ENCODE measurements around the gene AP2A2.

The AP2A2 gene

DNA sequence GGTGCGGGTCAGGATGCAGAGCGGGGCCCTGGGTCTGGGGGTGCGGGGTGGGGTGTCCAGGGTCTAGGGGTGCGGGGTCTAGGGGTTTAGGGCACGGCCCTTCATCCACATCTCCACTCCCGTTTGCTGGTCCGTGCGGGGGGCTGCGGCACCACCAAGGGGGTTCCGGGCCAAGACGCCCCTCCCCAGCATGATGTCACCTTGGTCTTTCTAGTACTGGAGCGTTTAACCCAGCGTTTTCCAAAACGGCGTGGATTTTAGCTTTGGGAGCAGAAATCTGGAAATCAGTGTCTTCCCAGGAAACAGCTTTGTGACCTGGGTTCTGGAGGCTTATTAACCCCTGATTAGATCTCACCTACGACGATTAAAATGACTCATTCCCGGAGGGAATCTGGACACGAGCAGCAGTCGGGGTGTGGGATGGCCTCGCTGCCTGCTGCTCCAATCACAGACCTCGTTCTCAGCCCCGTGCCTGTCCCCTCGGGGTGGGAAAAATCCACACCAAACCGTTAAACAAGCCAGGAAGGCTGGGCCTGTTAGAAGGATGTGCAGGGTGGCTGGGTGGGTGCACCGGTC is 759 bp downstream of the AP2A2 start:
- DNase-seq = peak; percentile 9

DNA sequence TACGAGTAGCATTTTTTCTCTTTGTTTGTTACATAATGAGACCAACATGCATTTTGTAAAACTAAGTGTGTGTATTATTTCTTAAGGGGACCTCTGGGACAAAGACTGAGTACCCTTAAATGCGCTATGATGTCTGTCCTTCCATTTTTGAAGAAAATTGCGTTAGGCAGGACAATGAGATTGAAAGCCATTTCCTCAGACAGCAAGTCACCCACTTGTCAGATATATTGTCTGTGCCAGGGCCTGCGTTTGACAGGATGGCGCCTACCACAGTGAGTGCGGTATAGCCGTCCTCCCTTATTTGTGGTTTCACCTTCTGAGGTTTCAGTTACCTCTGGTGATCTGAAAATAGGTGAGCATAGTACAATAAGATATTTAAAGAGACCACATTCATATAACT is 2.2 kb downstream of the AP2A2 start:
- peak; percentile 68 for DNase-seq

DNA sequence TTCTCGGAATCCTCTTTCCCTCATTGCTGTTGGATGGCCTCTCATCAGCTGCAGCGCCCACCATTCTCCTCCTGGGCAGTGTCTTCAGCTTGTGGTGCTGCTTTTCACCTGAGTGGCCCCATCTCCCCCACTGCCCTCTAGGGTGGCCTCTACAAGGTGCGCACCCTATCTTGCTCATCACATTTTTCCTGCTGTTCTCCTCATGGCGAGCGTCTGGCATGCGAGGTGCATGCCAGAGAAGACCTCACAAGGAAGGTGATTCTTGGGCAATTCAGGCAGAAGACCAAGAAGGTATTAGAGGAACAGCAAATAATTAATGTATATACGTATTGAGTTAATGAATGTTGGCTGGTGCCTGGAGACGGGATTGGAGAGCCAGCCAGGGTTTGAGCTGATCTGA is 3.1 kb downstream of the AP2A2 start:
- DNase-seq = no peak

DNA sequence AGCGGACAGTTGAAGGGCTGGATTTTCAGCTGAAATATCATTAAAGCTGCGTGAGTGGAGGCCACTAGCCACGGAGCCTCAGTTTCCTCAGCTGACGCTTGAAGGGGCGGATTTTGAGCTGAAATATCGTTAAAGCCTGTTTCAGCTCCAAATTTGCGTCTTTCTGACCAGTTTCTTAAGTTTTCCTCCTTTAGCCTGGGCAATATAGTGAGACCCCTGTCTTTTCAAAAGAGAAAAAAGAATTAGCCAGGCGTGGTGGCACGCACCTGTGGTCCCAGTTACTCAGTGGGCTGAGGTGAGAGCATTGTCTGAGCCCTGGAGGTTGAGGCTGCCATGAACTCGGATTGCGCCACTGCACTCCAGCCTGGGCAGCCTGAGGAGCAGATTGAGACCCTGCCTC is 3.7 kb downstream of the AP2A2 start:
- DNase-seq = no peak

DNA sequence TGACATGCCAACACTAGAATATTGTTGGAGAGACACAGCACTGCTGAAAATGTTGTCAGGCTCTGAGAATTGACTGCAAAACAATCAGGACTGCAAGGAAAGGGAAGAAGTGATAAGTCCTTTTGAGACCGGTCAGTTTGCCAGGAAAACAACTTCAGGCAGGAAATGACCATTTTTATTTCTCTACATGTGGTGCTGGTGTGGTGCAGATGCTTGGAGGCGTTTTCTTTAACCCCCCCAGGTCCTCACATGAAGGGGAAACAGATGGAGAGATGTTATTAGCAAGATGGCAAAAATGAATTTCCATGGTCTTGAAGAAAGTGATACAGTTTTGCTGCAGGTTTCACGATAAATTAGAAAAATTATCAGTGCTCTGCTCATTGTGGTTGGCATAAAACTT is 5.7 kb downstream of the AP2A2 start:
- DNase-seq = no peak

DNA sequence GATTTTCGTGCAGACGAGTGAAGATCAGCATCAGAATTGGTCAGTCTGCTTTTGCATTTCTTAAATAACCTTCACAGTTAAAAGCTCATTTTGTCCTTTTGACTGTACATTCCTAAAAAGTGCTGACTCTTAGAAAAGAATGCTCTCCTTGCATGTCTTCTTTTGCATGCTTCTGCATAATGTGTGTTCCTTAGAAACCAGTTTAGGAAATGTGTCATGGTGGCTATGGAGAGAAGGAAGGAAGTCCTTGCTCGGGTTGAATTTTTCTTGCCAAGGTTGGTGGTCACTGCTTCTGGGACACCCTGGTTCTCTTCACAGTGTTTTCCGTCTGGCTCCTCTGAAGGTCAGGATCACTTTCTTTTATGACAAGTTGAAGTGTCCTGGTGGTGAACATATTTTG is 6.8 kb downstream of the AP2A2 start:
- DNase-seq = no peak

DNA sequence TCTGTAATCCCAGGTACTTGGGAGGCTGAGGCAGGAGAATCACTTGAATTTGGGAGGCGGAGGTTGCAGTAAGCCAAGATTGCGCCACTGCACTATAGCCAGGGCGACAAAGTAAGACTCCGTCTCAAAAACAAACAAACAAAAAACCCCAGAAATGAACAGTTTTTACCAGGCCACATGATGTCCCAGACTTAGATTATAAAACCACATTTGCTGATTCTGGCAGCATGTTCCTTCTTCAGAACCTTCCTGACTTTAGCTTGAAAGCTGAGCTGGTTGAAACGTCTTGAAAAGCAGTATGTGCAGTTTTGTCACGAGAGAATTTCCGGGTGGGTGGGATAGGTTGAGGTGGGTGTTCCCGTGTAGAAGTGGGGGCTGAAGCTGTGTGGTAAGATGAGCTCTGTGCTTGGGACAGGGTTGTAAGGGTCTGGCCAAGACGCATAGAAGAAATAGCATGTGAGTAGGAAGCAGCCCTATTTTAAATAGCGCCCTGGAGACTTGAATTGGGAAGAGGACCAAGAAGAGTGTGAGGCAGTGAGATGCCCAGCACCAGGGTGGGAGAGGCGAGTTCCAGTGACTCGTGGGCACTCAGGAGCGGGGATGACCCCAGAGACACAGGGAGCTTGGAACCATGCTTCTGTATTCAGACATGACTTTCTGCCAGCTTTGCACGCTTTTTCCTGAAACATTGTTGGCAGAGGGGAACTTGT is 7.6 kb downstream of the AP2A2 start:
- no peak for DNase-seq

DNA sequence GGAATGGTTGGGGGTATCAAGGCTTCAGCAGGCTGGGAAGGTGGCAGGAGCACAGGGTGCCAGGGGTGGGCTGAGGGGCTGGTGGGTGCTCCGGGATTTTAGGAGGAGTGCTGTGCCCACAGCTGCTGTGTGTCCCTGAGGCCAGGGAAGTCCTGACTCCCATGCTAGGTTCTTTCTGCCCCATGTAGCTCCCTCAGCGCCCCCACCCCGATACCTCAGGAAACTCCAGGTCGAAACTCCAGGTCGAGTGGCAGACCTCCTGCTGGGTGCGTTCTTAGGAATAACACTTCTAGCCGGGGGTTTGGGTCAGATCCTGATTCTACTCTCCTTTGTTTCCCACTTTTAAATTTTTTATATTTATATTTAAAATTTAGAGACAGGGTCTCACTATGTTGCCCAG is 8.3 kb downstream of the AP2A2 start:
- no peak for DNase-seq

DNA sequence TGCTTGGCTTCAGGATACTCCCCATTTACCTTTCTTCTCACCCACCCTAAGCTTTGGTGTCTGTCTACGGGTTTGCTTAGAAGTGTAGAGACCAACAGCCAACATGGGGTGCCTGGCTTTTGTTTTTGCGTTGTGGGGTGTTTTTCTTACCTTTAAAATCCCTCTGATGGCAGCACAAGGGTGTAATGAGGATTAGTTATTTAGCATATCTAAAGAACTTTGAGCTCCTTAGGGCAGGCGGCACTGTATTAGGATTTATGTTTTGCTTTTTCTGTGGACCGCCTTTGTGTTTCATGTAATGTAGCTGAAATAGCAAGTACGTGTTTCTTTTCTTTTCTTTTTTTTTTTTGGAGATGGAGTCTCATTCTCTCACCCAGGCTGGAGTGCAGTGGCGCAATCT is 8.9 kb downstream of the AP2A2 start:
- no peak for DNase-seq

DNA sequence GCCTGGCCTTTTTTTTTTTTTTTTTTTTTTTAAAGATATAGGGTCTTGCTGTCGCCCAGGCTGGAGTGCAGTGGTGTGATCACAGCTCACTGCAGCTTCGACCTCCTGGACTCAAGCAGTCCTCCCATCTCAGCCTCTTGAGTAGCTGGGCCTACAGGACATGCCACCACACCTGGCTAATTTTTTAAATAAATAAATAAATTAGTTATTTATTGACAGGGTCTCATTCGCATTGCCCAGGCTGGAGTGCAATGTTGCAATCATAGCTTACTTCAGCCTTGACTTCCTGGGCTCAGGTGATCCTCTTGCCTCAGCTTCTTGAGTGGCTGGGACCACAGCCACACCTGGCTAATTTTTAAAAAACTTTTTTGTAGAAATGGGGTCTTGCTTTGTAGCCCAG is 10.5 kb downstream of the AP2A2 start:
- DNase-seq = no peak

DNA sequence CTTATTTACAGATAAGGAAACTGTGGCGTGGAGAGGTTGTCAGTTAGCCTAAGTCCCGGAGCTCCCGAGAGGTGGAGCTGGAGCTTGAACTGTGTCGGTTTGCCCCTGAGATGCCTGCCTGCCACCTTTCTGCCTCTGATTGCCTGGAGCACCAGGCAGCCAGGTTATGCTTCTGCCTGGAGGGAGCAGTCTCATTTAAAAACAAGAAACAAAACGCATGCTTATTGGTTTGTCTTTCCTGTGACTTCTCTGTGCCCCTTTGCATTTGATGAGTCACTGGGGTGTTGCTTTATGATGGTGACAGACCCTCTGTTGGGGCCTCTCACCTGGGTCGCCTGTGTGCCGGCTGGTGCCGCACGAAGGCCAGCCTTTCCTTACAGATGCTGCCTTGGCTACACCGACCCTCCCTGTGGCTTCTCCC is 12.2 kb downstream of the AP2A2 start:
- DNase-seq = no peak

DNA sequence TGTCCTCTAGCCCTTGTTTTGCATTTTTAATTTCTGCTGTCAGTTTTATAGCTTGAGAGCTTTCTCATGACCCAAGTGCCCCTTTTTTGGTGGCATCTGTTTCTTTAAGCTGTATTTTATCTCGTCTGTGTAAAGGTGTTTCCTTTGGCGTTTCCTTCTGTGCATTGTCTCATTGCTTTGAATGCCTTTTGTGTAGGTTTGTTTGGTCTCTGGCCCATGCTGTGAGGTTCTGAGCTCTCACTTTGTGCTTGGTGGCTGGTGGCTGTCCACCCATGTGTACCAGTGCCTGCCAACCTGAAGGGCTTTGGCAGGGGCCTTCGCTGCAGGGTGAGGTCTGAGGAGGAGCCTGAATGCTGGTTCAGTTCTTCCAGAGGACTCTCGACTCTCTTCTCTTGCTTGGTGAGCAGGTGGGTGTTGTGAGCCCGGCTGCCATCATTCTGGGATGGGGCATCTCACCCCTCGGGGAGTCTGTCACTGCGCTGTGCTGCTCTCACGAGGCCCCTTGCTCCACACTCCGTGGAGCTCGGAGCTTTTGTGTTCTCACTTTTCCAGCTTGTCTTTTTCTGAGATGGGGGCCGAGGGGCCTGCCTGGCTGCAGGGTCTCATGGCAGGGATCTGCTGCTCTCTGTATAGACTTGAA is 14.9 kb downstream of the AP2A2 start:
- no peak for DNase-seq

DNA sequence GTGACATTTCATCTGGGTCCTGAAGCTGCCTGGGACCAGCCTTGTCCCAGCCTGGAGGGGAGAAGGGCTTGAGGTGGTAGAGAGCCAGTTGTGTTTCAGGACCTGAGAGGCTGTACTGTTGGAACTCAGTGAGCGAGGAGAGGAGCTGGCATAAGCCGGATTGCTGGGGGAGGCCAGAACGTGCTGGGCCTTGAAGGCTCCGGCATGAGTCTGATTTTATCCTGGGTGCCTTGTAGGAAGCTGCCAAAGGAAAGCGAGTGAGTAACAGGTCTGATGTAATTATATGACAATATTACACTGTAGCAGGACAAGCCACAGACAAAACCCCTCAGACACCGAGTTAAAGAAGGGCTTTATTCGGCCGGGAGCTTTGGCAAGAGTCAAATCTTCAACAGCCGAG is 17.2 kb downstream of the AP2A2 start:
- no peak for DNase-seq

DNA sequence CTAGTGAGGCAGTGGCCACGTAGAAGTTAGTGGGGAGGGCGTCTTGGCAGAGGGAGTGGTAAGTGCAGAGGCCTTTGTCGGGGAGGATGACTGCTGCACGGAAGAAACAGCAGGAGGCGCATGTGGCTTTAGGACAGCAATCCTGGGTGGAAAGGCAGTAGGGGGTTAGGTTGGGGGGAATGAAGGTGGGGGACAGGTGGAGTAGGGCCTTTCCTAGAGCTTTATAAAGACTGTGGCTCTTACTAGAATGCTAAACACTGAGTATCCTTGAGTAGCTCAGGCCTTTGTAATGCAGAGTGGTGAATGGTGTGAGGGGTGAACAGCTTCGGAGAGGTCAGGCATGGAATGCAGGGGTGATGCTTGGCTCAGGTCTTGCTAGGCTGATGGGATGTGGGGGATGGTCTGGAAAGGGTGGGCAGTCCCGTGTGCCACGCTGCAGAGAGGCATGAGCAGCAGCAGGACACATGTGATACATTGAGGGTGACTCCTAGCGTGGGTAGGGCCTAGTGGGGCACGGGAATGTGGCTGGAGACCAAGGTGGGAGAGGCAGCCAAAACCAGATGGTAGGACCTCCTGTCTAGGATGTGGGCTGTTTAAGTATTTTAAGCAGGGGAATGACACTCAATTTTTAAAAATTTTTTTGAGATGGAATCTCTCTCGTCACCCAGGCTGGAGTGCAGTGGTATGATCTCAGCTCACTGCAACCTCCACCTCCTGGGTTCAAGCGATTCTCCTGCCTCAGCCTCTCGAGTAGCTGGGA is 19.2 kb downstream of the AP2A2 start:
- no peak for DNase-seq

DNA sequence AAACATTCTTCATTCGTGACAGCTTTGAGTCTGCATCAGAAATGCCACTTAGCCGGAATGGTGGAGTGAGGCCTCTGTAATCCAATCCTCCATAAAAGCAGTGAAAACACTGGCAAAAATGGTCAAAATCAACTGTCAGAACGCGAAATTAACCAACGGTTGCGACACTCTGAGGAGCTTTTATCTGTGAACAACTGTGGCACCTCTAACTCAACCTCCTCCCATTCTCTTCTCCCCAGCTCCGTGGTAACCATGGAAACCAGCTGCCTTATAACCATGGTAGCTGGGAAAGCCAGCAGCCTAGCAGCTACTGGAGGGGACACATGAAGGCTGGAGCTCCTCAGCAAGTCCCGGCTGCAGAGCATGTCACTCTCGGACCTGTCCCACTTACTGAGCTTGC is 20.3 kb downstream of the AP2A2 start:
- no peak for DNase-seq

DNA sequence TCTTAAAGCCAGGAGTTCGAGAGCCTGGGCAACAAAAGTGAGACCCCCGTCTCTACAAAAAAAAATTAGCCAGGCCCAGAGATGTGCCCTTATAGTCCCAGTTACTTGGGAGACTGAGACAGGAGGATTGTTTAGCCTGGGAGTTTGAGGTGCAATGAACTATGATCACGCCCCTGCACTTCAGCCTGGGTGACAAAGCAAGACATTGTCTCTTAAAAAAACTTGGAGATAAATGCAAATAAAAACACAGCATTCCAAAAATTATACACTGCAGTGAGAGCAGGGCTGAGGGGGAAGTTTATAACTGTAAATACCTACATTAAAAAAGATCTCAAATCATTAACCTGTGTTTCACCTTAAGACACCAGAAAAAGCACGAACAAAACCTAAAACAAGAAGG is 22.1 kb downstream of the AP2A2 start:
- DNase-seq = no peak

DNA sequence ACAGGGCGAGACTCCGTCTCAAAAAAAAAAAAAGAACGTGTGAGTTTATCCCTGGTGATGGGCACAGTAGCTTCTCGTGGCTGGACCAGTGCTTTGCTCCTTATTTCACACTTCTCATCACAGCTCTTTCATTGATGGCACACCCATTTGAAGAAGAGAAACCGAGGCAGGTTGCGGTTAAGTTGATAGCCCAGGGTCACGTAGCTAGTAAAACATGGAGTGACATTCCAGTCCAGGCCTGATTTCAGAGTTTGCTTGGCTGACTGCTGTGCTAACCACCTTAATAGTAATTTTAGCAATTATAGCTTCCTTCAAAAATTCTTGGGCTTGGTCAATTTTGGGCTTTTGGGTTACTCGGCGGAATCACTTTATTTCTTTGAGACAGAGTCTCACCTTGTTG is 25.8 kb downstream of the AP2A2 start:
- DNase-seq = no peak

DNA sequence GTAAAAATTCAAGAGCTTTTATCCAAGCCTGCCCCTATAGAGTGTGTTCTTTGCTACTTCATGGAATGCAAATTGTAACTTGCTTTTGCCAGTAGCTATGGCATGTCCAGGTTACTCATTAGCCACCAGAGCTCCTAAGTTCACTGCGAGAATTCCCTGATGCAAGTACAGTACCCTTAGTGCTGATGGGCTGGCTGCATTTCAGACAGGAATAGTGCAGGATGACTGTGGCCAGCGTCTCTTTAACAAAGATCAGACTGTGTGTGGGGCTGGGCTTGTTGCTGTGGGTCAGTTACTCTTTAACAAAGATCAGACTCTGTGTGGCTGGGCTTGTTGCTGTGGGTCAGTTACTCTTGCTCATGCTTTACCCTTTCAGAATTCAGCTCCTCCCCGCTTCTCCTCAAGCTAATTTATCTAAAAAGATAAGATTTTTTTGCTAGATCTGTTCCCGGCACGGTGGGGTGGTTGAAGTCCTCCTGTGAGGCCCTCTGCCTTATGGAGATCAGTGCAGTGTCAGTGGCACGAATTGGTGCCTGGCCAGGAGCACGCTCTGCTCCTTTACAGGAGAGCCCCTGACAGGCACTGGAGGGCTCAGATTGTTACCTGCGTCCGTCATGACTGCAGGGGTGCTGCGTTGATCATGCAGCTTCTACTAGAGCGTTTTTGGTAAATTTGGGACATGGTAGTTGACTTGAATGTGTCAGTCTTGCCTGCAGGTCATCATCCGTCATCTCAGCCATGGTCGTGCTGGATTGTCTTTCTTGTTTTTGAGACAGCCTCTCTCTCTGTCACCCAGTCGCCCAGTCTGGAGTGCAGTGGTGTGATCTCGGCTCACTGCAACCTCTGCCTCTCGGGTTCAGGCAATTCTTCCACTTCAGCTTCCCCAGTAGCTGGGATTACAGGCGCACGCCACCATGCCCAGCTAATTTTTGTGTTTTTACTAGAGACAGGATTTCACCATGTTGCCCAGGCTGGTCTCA is 27.0 kb downstream of the AP2A2 start:
- DNase-seq = no peak

DNA sequence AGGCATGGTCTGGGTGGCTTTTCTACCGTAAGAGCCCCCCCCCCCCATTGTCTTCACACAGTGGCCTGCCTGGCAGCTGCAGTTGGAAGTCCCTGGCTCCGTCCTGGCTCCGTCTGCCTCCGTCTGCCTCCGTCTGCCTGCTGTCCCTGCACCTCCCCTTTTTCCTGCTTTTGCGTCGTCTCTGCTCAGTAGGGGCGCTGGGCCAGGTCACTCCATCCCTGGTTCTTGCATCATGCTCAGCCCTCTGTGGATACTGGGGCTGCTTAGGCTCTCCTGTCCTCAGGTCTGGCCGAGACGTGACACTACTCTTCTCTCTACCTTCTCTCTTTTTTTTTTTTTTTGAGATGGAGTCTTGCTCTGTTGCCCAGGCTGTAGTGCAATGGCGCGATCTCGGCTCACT is 27.8 kb downstream of the AP2A2 start:
- no peak for DNase-seq

DNA sequence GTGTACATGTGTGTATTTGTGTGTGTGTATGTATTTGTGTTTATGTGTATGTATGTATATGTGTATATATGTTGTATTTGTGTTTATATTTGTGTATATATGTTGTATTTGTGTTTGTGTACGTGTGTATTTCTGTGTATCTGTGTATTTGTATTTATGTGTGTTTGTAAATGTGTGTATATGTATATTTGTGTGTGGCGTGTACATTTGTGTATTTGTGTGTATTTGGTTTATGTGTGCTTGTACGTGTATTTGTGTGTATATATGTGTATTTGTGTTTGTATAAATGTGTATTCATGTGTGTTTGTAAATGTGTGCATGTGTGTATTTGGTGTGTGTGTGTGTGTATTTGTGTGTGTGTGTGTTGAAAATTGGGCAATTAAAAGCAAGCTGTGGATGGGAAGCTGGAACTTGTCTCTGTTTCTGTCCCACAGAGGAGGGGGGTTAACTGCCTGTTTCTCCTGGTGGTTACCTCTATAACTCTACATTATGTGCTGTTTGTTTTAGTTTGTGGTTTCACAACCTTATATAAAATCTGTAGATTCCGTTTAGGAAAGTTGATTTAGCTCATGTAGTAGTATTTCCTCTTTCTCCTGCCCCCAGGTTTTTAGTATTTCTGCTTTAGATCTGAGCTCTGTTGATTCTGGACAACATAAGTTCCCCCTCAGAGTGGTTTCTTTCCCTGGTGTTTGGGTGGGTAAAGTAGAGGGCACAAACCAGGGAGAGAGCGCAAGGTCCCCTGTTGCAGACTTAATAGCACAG is 28.9 kb downstream of the AP2A2 start:
- no peak for DNase-seq

DNA sequence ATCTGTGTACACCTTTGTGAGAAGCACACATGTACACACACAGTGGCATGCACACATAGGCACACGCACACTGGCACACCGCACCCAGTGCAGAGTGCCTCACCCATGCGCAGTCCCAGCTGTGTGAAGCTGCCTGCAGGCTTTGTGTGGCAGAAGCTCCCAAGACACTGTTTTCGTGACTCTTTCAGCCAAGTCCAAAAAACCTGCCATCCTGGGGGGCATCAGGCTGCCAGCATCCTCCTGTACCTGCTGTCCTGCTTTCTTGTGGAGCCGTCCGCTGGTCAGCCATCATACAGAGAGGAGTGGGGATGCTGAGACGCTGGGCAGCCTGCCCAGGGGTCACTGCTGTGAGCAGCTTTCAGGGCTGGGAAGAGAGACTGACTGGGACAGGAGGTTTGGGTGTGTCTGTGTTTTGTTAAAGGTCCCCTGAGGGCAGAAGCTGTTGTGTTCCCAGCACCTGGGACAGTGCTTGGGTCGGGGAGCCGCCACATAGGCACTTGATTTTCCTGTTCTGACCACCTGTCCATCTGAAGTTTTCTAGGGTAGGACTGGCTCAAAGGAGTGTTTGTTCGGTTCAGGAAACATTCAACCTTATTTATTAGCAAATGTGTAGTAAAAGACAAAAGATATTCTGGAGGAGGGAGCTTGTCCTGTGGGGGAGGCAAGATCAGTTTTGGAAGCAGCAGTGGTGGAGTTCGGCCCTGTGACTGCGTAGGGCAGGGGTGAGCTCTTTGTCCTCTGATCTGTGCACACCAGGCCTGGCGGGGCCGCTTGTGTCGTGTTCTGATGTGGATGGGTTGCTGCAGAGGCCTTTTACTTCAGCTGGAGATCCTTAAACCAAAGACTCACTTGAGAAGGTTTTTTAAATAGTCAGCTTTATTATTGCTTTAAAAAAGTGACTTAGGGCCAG is 29.7 kb downstream of the AP2A2 start:
- no peak for DNase-seq

Measured in CD4-positive, alpha-beta T cell treated with Interleukin-17A for 1 hour (primary cell).